Epithelial cell of prostate (primary cell): ENCODE data around the gene PRM2.

Experiments used
- DNase-seq: peaks from one replicate; pipeline ENCODE4 v3.0.0-alpha.2; 2011; ENCODE audit warnings: low read depth, low spot score
- H3K27ac ChIP-seq: fragments of 450-650 bp; 2 replicates; pipeline ENCODE4 v1.5.1; 2017; ENCODE audit warnings: mild to moderate bottlenecking

The PRM2 gene

GRCh38 chr16:11265124-11265523, 11.2 kb downstream of the PRM2 start:
- DNase-seq: no peak
- no peak overlapping the region for H3K27ac ChIP-seq

DNA sequence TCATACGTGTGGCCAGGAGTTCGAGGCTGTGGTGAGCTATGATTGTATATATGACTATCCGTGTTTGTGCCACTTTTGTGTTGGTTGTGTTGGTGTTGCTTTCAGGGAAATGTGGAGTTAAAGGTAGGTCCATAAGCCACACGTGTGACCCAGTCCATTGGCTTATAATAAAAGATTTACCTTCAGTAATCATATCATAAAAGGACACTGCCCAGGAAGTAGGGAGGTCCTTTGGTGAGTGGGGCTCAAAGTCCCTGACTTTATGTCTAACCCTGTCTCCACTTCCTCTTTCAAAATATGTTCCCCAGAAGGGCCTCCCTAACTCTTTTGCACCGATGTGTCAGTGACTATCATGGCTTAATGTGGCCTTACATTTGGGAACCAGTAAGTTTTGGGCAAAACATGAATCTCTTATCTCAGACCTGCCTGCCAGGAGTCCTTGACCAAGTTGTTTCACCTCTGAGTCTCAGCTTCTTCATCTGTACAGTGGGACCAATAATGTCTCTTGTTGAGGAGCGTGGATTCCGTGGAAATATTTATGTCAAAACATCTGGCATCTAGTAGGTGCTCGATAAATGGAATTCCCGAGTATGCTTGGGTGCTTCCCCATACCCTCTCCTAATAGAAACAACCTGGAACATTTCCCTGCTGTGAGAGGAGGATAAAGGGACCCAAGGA, 12.0 kb downstream of the PRM2 start:
- no peak overlapping the region for H3K27ac ChIP-seq

DNA sequence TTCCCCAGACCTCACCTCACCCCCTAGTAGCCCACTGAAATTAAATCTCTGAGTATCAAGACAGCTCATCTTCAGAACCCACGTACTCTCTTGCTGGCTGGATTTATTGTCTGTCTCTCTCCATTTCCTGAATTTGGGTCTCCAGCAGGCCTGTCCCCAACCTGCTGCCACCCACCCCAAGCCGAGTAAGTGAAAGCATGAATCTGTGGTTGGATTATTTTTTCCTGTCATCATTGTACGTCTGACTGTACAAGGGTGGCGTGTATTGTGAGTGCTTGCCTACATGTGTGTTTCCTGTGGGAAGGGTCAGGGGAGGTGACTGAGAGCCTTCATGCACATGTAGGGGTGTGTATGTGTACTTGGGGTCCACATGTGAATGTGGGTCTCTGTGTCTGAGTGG, 12.5 kb downstream of the PRM2 start:
- no peak overlapping the region for H3K27ac ChIP-seq
- no peak for DNase-seq

More for the DNA sequence above, 12.0 kb downstream of the PRM2 start:
- DNase-seq: no peak

DNA sequence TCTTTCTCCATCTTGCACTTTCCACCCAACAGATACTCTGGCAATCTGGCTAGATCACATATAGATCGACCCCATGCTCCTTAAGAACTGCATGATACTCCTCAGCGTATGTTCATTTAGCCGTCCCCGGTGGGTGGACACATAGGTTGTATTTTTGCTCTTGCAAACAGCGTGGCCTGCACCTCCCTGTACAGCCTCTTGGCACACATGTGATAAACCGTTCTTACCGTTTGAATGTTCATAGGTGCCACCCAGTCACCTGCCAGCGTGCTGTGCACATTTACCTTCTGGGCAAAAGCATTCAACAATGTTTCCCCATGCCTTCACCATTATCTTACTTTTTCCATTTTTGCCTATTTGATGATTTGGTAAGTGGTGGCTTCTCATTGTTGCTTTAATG, 13.4 kb downstream of the PRM2 start:
- no peak for DNase-seq
- H3K27ac ChIP-seq: no peak overlapping the region

DNA sequence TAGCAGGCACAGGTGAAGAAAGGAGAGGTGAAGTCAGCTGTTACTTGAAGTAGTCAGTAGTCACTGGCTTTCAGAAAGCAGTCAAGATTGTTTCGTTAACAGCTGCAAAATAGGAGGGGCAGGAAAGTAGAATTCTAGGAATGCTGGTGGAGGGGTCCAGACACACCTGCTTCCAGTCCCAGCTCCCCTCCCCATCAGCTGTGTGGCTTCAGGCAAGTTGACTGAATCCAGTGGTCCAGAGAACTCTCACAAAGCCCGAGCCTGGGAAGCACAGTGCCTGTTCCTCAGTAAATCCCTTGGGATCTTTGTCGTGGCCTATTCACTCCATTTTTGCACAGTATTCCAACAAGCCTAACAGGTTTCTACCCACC, 15.7 kb downstream of the PRM2 start:
- no peak for DNase-seq
- H3K27ac ChIP-seq: no peak overlapping the region

DNA sequence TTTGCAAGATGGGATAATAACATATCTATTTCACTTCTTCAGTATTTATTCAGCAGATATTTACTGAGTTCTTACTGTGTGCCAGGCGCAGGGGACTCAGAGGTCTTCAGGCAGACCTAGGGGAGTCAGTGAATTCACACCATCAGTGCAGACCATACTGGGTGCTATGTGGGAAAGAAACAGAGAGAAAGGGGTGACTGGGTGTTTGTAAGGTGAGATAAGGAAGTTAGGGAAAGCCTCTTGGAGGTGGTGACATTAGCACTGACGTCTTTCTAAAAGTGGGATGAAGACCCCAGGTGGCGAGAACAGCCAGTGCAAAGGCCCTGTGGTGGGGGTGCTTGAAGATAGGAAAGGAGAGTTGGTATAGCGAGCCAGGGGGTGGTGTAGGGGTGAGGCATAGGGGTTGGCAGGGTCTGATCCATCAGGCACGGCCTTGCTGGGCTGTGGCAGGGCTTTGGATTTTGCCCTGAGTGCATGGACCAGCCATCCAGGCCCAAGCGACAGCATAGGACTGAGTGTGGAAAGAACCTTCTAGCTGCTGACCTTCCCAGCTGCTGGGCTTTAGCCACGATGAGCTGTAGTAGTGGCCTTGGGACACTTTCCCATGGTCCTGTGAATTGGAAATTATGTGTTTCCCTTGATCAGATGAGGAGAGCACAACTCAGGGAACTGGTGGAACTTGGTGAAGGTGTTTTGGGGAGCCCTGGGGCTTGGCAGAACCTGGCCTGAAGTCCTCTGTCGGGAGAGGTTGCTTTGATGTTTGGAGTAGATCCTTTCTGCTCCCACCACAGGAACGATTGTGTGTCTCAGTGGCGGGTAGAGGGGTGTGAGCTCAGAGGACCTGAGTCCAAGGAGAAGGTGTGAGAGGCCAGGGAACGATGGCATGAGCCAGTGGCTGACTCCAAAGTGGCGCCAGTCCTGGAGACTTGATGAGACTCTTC, 16.4 kb downstream of the PRM2 start:
- no peak for DNase-seq
- H3K27ac ChIP-seq: no peak overlapping the region

GRCh38 chr16:11258553-11259492, 17.5 kb downstream of the PRM2 start:
- no peak overlapping the region for H3K27ac ChIP-seq
- DNase-seq: no peak

- peak overlapping the region; percentile 73 for H3K27ac ChIP-seq
- DNase-seq: peak; percentile 33
Observed at GRCh38 chr16:11257131-11257938, 18.9 kb downstream of the PRM2 start.

DNA sequence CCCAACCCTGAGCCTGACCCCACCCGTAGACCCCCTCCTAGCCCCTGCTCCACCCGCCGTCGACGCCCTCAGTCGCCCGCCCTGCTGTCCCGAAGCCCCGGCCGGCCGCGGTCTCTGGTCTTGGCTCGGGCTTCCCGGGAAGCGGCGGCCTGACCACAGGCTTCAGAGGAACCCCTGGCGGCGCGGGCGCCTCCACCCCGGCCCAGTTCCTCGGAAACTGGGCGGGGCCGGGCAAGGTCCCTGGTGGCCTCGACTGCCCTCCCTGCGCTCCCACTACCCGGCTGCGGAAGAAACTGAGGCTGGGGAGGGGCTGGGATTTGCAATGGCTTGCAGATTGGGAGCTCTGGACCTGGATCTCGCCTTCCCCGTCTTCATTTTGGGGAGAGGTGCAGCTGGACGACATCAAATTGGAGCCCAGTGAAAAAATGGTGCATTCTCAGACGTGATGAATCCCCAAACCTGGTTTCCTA, 19.6 kb downstream of the PRM2 start:
- no peak for DNase-seq

GRCh38 chr16:11255737-11256660, 20.3 kb downstream of the PRM2 start, which contains the start of gene SOCS1:
TSS of gene SOCS1 (minus strand) at chr16:11256204. CDS start at chr16:11255478, 726 bp downstream.
- DNase-seq: no peak
- peak within 1 kb of the TSS; percentile 73 for H3K27ac ChIP-seq

More for the DNA sequence above, 19.6 kb downstream of the PRM2 start:
- H3K27ac ChIP-seq: peak overlapping the region; percentile 73

GRCh38 chr16:11254913-11255736, 21.2 kb downstream of the PRM2 start:
- H3K27ac ChIP-seq: peak overlapping the region; percentile 73
- no peak for DNase-seq

GRCh38 chr16:11253995-11254912, 22.0 kb downstream of the PRM2 start:
- DNase-seq: no peak
- H3K27ac ChIP-seq: no peak overlapping the region

DNA sequence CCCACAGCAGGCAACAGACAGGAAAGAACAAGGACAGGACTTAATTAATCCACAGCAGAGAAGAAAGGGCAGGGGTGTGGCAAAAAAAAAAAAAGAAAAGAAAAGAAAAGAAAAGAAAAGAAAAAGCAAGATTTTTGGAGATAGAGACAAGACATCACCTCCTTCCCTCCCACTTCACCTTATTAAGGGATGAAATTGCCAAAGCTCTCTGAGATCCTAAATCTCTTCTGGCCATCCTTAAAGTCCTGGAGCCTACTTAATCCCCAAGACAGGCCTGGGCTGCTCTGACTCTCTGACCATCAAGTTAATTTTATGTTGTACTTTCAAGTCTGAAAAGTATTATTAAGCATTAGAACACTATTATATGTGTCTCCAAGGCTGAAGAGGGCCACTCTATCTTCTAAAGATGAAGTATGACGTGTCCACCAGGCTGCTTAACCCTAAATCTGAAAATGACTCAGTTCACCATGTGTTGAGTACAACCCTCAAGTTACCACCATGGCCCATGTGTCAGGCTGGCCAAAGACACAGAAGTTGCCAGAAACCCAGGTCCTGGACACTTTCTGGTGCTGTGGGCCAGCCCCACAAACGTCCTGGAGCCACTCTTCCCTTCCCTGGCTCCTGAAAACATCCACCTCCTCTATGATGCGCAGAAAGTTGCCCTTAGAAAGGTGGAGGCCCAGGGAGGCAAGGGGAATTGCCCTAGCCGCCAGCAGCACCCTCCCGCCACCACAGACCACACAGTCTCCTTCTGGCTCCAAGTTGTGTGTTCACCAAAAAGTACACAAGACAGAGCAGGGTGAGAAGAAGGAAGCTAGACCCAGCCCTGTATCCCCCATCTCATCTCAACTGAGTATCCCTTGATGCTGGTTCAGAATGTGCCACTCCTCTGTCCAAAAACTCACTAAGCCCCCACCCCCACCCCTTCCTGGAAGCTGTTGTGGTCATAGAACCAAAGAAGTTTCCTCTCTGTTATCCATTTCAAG, 23.0 kb downstream of the PRM2 start:
- no peak overlapping the region for H3K27ac ChIP-seq
- DNase-seq: no peak

GRCh38 chr16:11252482-11252931, 23.8 kb downstream of the PRM2 start:
- H3K27ac ChIP-seq: no peak overlapping the region
- DNase-seq: no peak
